Measurements from ENCODE around the gene CNPY1.

DNA sequence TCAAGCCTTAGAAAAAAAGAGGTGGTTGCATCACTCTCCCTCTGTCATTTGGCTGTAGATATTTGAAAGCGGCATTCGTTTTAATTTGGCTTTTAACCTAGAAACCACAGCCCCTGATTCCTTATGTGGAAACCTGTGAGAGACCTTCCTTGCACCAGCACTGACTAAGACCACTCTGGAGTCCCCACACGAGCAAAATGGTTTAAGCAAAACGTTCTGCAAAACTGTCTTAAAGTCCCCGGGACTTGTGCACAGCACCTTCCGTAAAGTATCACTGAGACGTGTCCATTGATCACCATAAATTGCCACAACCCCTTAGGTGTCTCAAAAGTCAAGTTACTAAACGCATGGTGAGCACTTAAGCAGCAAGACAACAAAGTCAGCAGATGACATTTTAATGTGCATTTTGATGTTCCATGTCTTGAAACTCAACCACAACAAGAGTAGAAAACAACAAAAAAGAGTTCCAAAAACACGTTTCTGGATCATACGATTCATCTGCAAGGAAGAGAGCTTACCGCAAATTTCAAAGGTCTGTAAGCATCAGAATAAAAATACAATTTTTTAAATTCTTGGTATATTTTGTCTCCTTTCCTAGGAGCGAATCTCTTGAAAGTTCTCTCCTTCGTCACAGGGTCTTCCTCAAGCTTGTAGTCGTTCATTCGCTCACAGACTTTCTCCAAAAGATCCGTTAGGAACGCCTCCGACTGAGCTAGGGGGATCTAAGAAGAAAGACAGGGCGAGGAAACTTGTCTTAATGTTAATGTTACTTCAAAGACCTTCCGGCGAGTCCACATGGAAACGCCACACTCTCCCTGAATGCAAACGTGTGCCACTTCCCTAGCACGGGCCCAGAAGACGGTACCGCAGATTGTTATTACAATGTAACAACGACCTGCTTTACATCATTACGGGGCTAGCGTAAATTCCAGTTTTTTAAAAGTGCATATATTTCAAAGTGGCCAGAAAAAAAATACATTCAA, 37.7 kb downstream of the CNPY1 start:
- TF ChIP-seq, protein P1, sequence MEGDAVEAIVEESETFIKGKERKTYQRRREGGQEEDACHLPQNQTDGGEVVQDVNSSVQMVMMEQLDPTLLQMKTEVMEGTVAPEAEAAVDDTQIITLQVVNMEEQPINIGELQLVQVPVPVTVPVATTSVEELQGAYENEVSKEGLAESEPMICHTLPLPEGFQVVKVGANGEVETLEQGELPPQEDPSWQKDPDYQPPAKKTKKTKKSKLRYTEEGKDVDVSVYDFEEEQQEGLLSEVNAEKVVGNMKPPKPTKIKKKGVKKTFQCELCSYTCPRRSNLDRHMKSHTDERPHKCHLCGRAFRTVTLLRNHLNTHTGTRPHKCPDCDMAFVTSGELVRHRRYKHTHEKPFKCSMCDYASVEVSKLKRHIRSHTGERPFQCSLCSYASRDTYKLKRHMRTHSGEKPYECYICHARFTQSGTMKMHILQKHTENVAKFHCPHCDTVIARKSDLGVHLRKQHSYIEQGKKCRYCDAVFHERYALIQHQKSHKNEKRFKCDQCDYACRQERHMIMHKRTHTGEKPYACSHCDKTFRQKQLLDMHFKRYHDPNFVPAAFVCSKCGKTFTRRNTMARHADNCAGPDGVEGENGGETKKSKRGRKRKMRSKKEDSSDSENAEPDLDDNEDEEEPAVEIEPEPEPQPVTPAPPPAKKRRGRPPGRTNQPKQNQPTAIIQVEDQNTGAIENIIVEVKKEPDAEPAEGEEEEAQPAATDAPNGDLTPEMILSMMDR (IDR thresholded peaks at IDR 0.05; ENCODE audit: borderline replicate concordance, extremely low read depth, low read length, poor library complexity, severe bottlenecking) = no peak
- no peak for TF ChIP-seq EZH2 (IDR thresholded peaks at IDR 0.05; ENCODE audit: borderline replicate concordance, low read depth, low read length, severe bottlenecking)

Measured in DND-41 (cell line).